DOHH2 (cell line): ENCODE results near the gene FGF3.

ENCODE experiments used
- CTCF ChIP-seq: fragments of 200-600 bp; sonication (generic); IDR thresholded peaks from one replicate; pipeline ENCODE4 v1.5.1; 2014; ENCODE audit warnings: antibody characterized with exemption, mild to moderate bottlenecking, low read depth, low read length; ENCODE audit not compliant: poor library complexity, severe bottlenecking
- EZH2phosphoT487 ChIP-seq: fragments of 200-600 bp; sonication (generic); IDR thresholded peaks from 2 replicates; pipeline ENCODE4 v1.6.1; 2017; ENCODE audit warnings: borderline replicate concordance, mild to moderate bottlenecking, antibody characterized with exemption, low read length, moderate library complexity, mixed read lengths

- TF ChIP-seq CTCF: no peak
- TF ChIP-seq EZH2phosphoT487: no peak
These were observed 6.7 kb upstream of the FGF3 start for GRCh38 chr11:69825941-69826340.
